GM11168 (cell line): Measurements from ENCODE around the gene NFE2.

ENCODE experiments used
- in situ Hi-C: fragments of 300-500 bp; cut with MboI; formaldehyde crosslinking; loops from one replicate; pipeline ENCODE4 v1.12.0; 2022; ENCODE audit warnings: low sequenced_read_pairs; ENCODE audit not compliant: unreplicated experiment

Gene NFE2

DNA sequence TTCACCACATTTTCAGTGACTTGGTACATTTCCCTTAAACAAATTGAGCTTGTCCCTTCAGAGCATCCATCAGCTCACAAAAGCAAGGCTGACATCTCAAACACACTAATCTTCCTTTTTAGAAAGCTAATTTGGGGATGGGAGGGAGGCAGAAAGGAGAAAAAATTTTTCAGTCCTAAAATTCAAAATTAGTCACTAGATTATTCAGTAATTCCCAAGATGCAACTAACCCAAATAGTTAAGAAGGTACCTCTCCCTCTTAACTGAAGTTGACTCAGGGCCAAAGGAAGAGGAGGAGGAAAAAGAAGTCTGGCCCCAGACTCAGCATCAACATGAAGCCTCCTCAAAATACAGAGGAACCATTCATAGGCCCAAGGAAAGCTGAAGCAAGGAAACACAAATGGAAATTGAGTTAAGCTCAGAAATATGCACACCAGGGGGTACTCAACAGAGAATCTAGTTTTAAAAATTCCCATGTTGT lies 42.6 kb downstream of the NFE2 start:
- in situ Hi-C loops = no loop called here

DNA sequence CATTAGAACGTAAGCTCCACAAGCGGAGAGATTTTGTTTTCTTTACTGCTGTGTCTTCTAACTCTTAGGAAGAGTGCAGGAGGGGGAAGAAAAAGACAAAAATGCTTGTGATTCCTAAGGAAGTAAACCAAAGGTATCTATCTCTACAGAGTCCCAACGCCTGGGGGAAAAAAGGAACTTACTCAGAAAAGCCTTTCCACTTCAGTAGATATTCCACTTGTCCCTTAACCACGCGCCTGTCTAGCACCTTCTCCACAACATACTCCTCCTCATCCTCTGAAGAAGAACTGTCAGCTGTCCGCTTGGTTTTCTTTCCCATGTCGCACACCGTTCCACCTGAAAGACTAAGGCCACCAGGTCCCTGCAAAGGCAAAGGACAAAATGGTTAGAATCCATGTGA lies 43.5 kb downstream of the NFE2 start:
- in situ Hi-C loops = no loop called here

DNA sequence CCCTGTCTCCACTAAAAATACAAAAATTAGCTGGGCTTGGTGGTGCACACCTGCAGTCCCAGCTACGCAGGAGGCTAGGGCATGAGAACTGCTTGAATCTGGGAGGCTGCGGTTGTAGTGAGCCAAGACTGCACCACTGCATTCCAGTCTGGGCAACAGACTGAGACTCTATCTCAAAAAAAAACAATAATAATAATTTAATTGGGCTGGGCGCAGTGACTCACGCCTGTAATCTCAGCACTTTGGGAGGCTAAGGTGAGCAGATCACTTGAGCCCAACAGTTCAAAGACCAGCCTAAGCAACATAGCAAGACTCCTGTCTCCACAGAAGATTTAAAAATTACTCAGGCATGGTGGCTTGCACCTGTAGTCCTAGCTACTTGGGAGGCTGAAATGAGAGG lies 47.6 kb downstream of the NFE2 start:
- in situ Hi-C loops = no loop called here

DNA sequence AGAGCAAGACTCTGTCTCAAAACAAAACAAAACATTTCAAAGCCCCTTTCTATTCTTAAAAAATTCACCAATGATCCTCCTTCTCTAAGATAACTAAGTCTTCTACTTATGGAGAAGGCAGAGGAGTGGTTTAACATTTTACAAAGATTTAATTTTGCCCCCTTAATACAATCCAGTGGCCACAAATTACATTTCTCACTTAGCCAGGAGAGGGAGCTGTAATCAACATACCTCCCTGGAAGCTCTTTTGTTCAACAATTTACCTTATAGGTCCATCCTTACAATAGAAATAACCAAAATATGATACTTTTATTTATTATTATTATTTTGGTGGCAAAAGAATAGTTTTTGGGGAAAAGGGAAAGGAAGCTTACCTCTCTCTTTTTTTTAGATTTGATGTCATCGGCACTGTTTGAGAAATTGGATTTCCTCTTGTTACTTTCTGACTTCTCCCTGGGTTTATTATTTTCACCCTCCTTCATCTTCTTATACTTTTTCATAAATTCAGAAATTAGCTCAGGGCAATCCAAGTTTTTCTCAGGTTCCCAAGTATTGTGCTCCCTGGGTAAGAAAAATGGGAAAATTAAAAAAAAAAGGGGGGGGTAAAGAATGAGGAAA lies 49.0 kb downstream of the NFE2 start:
- in situ Hi-C loops = no loop called here

DNA sequence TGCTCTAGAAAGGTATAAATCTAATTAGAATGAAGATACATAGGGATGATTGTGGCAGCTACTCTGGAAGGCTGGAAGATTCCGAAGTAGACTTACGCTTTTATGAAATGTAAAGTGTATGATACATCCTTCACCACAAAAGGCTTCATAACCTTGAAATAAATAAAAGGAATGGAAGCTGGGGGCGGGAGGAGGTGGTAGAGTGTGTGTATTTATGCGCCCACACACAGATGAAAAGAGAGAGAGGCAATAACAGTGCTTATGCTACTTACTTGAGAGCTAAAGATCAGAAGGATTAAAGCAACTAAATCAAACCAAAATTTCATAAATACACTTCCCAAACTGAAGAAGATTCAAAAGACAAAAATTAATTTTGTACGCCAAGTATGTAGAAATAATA lies 51.3 kb downstream of the NFE2 start:
- in situ Hi-C loops = no loop called here

DNA sequence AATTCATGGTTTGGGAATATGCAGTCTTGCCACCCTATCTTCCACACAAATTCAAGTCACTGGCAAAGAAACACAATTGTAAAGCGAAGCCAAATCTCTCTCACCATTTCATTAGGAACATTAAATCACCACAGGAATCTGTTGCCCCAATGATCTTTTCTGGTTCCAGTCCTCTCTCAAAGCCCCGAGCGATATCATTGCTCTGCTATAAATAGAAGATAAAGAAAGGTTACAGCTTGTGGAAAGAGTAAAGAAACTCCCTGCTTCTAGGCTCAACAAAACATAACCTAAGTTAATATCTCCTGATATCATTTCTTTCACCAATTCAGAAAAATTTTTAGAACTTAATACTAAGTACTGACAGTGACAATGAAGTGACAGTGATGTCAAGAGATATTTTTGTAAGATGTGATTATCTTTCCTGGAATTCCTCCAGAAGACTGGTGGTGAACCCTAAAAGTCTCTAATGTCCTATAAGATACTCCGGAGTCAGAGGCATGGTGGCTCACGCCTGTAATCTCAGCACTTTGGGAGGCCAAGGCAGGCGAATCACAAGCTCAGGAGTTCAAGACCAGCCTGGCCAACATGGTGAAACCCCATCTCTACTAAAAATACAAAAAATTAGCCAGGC lies 54.7 kb downstream of the NFE2 start:
- in situ Hi-C loops = no loop called here
